ENCODE data around the gene AGO3.

- no peak for TF ChIP-seq CTCF (conservative IDR thresholded peaks at IDR 0.05)
- no peak for TF ChIP-seq EZH2 (IDR thresholded peaks at IDR 0.05; ENCODE audit: low read depth)
Observed at GRCh38 chr1:35936838-35937237, 5.9 kb downstream of the AGO3 start.
